GM12878 (cell line): ENCODE measurements around the gene UQCR11. TPM values are rescaled to one million over a fixed set of nuclear protein-coding genes. Genes with fewer than 3 reads are reported as not detected.

Source experiments
- ATAC-seq: fragments of 200-7000 bp; cut with Tn5 transposase; 3 replicates; pipeline ENCODE4 v1.9.1; 2020; ENCODE audit warnings: mild to moderate bottlenecking, moderate library complexity
- BruUV-seq: library from RNA; stranded (reverse); fragments of 400-500 nt; replicated peaks from 2 replicates; lab custom pipeline; 2021; lab: Mats Ljungman, UMichigan
- CTCF ChIA-PET: fragments of 300-600 bp; sonication (Branson Sonifier 250); formaldehyde crosslinking; extraction: SDS; loops from one replicate; lab custom pipeline; 2021; ENCODE audit warnings: inconsistent platforms; lab: Yijun Ruan, JAX
- POLR2A ChIA-PET: fragments of 350-600 bp; formaldehyde crosslinking; extraction: SDS; loops from one replicate; lab custom pipeline; 2021; ENCODE audit warnings: inconsistent platforms; lab: Charles Lee
- RAD21 ChIA-PET: fragments of 300-600 bp; sonication (Branson Sonifier 250); formaldehyde crosslinking; loops from one replicate; lab custom pipeline; 2023; ENCODE audit warnings: antibody characterized with exemption; ENCODE audit not compliant: unreplicated experiment; lab: Charles Lee
- SMC1A ChIA-PET: fragments of 300-600 bp; sonication (Branson Sonifier 250); formaldehyde crosslinking; loops from one replicate; lab custom pipeline; 2023; ENCODE audit not compliant: unreplicated experiment, uncharacterized antibody; lab: Charles Lee
- DNase-seq: peaks from one replicate; pipeline ENCODE4 v3.0.0-alpha.2; 2011; ENCODE audit warnings: low read depth, low spot score
- FAIRE-seq: peaks from 3 replicates; lab custom pipeline; 2011; peaks lifted over from hg19 to GRCh38; lab: Jason Lieb, UNC
- H2AFZ ChIP-seq: 2 replicates; pipeline ENCODE4 v1.6.0; 2011; ENCODE audit warnings: low read depth, low read length, control low read depth; ENCODE audit not compliant: control insufficient read depth
- H3K27ac ChIP-seq: 2 replicates; pipeline ENCODE4 v1.5.1; 2011; ENCODE audit warnings: control low read depth; ENCODE audit not compliant: control insufficient read depth, insufficient read depth
- H3K27me3 ChIP-seq, 2 experiments: replicated peaks in 1 of 2; 2 replicates each; pipeline versions ENCODE4 v1.6.0 to v1.6.1; 2011; ENCODE audit warnings: low read length in 1 of 2; ENCODE audit not compliant: control insufficient read depth in 2 of 2, insufficient read depth in 2 of 2
- H3K36me3 ChIP-seq, 2 experiments: 2 replicates each; pipeline ENCODE4 v1.5.1; 2011; ENCODE audit warnings: low read length in 1 of 2; ENCODE audit not compliant: control insufficient read depth in 2 of 2, insufficient read depth in 2 of 2
- H3K4me1 ChIP-seq: 2 replicates; pipeline ENCODE4 v1.6.1; 2011; ENCODE audit warnings: mild to moderate bottlenecking, low read length, moderate library complexity, mixed read lengths; ENCODE audit not compliant: control insufficient read depth, insufficient read depth
- H3K4me2 ChIP-seq: 2 replicates; pipeline ENCODE4 v1.6.0; 2011; ENCODE audit warnings: control low read depth; ENCODE audit not compliant: control insufficient read depth, insufficient read depth
- H3K4me3 ChIP-seq: fragments of 200-600 bp; sonication (generic); 2 replicates; pipeline ENCODE4 v1.5.1; 2016
- H3K79me2 ChIP-seq: 2 replicates; pipeline ENCODE4 v1.6.0; 2011; ENCODE audit warnings: low read length; ENCODE audit not compliant: control insufficient read depth, insufficient read depth
- H3K9ac ChIP-seq: 2 replicates; pipeline ENCODE4 v1.8.0; 2011; ENCODE audit warnings: low read length, control low read depth, mixed read lengths; ENCODE audit not compliant: control insufficient read depth, insufficient read depth
- H3K9me3 ChIP-seq: replicated peaks from 3 replicates; pipeline ENCODE4 v1.5.1; 2011; ENCODE audit warnings: mild to moderate bottlenecking, low read length; ENCODE audit not compliant: control insufficient read depth, insufficient read depth
- H4K20me1 ChIP-seq: 2 replicates; pipeline ENCODE4 v1.6.0; 2011; ENCODE audit not compliant: control insufficient read depth, insufficient read depth
- CHD4 ChIP-seq: fragments of 200-600 bp; sonication (generic); IDR thresholded peaks from 2 replicates; pipeline ENCODE4 v1.6.1; 2016; ENCODE audit warnings: mild to moderate bottlenecking
- EP300 ChIP-seq, 2 experiments: fragments of 150-350 bp in 1 of 2; IDR thresholded peaks; 2 replicates each; pipeline ENCODE4 v1.6.1; 2011 to 2012; ENCODE audit warnings: low read depth in 2 of 2, low read length in 2 of 2, borderline replicate concordance in 1 of 2, improper control_type of control experiment in 1 of 2, inconsistent platforms in 1 of 2; ENCODE audit not compliant: control insufficient read depth in 1 of 2
- MLLT1 ChIP-seq: fragments of 450-650 bp; IDR thresholded peaks from 2 replicates; pipeline ENCODE4 v1.6.1; 2016; ENCODE audit warnings: mild to moderate bottlenecking
- MXI1 ChIP-seq: fragments of 150-350 bp; IDR thresholded peaks from 2 replicates; pipeline ENCODE4 v1.6.1; 2011; ENCODE audit warnings: low read depth, mild to moderate bottlenecking, inconsistent platforms, low read length, improper control_type of control experiment
- TARDBP ChIP-seq: IDR thresholded peaks from 2 replicates; pipeline ENCODE4 v1.6.1; 2016; ENCODE audit warnings: borderline replicate concordance
- TCF3 ChIP-seq: IDR thresholded peaks from 2 replicates; pipeline ENCODE4 v1.6.1; 2012; ENCODE audit warnings: low read depth, mild to moderate bottlenecking, low read length, borderline replicate concordance; ENCODE audit not compliant: insufficient read depth
- WGBS: methylation state at CpG from one replicate; pipeline ENCODE4 v1.1.6; 2016; ENCODE audit warnings: low lambda C conversion rate; ENCODE audit not compliant: insufficient replicate concordance, insufficient coverage; ENCODE audit errors: missing lambda C conversion rate; 5-methylcytosine and 5-hydroxymethylcytosine counted together
- in situ Hi-C: fragments of 300-500 bp; cut with MboI; formaldehyde crosslinking; loops from 9 replicates; pipeline ENCODE4 v1.14.3; 2018; ENCODE audit warnings: mixed read lengths
- intact Hi-C: fragments of 100-400 bp; cut with micrococcal nuclease; formaldehyde crosslinking; loops from one replicate; pipeline ENCODE4 v1.14.2; 2022; ENCODE audit not compliant: unreplicated experiment
- polyA plus RNA-seq, 11 experiments: library from polyadenylated mRNA; depleted of rRNA in 4 of 11; unstranded in 6 of 11; stranded (reverse) in 5 of 11; fragments of >200 nt; fragmentation: Nextera tagmentation in 4 of 11; fragmentation: Illumina TruSeq in 1 of 11; extraction: Ambion mirVana in 4 of 11; extraction: Trizol in 1 of 11; gene quantifications; 1 replicate in 1 of 11; 2 replicates in 10 of 11; pipeline versions ENCODE4 v1.2.1 to v1.2.3, GENCODE V29; 2011 to 2016; ENCODE audit warnings: inconsistent platforms in 2 of 11, missing spikeins in 2 of 11, low read depth in 1 of 11
- total RNA-seq, 4 experiments: library from RNA; depleted of rRNA in 3 of 4; stranded (reverse); fragments of >200 nt in 3 of 4; fragmentation: Illumina TruSeq in 1 of 4; extraction: Trizol in 1 of 4; gene quantifications; 2 replicates each; pipeline versions ENCODE4 v1.2.1 to v1.2.3, GENCODE V29; 2013 to 2021

Gene UQCR11
- total and polyA plus RNA-seq, 10 of the 15 experiments (the other 5 are each of a cell fraction or from before 2014, with no cell fraction given) = 28.6 to 586 (median 193) TPM

- intact Hi-C loops = no loop called here
- no peak overlapping the region for H3K9ac ChIP-seq
- no peak overlapping the region for H3K4me2 ChIP-seq
- FAIRE-seq (no peak), DNase-seq (no peak), ATAC-seq (no peak)
- TF ChIP-seq TARDBP = no peak
- no peak for TF ChIP-seq MLLT1
- no peak for TF ChIP-seq CHD4
- no peak for TF ChIP-seq EP300 (IDR thresholded peaks at IDR 0.05; ENCODE audit: borderline replicate concordance in 1 of 2, control insufficient read depth in 1 of 2, low read depth in 2 of 2, low read length in 2 of 2)
- TF ChIP-seq TCF3 = no peak
- TF ChIP-seq MXI1 = no peak
- peaks cover 0 to 6% of the 10 kb centered on the region in 2 experiments for H3K36me3 ChIP-seq
- WGBS = 88% methylated on average over 22 of the region's 22 CpGs
- SMC1A ChIA-PET = no interaction called here
- no peaks in the 10 kb centered on the region for H3K79me2 ChIP-seq
- no TSS peak for BruUV-seq
- no peaks in the 10 kb centered on the region for H4K20me1 ChIP-seq
- no peaks in the 10 kb centered on the region for H3K4me1 ChIP-seq
- no peak overlapping the region for H2AFZ ChIP-seq
- in situ Hi-C loops = no loop called here
- RAD21 ChIA-PET = no interaction called here
- POLR2A ChIA-PET = no interaction called here
- CTCF ChIA-PET = interaction anchor here (0.6 kb wide), 1 partner anchor 91 kb away, joined by 3 read pairs; no protein-coding TSS in a partner anchor
- no peaks in the 10 kb centered on the region for H3K27me3 ChIP-seq
- no peaks in the 10 kb centered on the region for H3K9me3 ChIP-seq
- H3K4me3 ChIP-seq = no peak overlapping the region
- H3K27ac ChIP-seq = no peak overlapping the region
Measured at GRCh38 chr19:1575323-1576241, 29.7 kb downstream of the UQCR11 start.
